ENCODE data around the gene TRIM6. TPM values are rescaled to one million over a fixed set of nuclear protein-coding genes. Genes with fewer than 3 reads are reported as not detected.

Gene TRIM6
- total RNA-seq, 6 experiments from 2014 or later: 0.29 to 2.0 (median 0.65) TPM

DNA sequence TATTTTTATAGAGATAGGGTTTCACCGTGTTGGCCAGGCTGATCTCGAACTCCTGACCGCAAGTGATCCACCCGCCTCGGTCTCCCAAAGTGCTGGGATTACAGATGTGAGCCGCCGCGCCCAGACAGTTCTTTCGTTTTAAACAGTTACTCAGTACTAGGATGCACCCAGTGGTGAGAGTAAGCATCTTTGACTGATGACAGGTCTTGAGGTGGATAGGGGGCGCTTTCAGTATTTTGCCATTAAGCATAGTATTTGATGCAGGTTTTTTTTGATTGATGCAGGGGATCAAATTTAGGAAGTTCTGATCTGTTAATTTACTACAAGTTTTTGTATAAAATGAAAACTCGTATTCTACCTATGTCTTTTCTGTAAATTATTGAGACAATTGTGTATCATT lies 15.2 kb downstream of the TRIM6 start:
- 86% methylated on average over 11 of the region's 11 CpGs for WGBS (ENCODE audit: insufficient coverage, low coverage, low lambda C conversion rate, missing lambda C conversion rate)
- no peak overlapping the region for H3K4me3 ChIP-seq
- H3K36me3 ChIP-seq: no peaks in the 10 kb centered on the region
- H3K9me3 ChIP-seq: no peaks in the 10 kb centered on the region
- H3K27me3 ChIP-seq: no peaks in the 10 kb centered on the region
- H3K27ac ChIP-seq: no peak overlapping the region
- intact Hi-C loops (cut with DNase I): no loop called here
- no peak for TF ChIP-seq POLR2A (IDR thresholded peaks at IDR 0.05)
- TF ChIP-seq, protein P1, sequence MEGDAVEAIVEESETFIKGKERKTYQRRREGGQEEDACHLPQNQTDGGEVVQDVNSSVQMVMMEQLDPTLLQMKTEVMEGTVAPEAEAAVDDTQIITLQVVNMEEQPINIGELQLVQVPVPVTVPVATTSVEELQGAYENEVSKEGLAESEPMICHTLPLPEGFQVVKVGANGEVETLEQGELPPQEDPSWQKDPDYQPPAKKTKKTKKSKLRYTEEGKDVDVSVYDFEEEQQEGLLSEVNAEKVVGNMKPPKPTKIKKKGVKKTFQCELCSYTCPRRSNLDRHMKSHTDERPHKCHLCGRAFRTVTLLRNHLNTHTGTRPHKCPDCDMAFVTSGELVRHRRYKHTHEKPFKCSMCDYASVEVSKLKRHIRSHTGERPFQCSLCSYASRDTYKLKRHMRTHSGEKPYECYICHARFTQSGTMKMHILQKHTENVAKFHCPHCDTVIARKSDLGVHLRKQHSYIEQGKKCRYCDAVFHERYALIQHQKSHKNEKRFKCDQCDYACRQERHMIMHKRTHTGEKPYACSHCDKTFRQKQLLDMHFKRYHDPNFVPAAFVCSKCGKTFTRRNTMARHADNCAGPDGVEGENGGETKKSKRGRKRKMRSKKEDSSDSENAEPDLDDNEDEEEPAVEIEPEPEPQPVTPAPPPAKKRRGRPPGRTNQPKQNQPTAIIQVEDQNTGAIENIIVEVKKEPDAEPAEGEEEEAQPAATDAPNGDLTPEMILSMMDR (IDR thresholded peaks at IDR 0.05): no peak
- ATAC-seq (no peak), DNase-seq (no peak)
- H3K4me1 ChIP-seq: no peaks in the 10 kb centered on the region

DNA sequence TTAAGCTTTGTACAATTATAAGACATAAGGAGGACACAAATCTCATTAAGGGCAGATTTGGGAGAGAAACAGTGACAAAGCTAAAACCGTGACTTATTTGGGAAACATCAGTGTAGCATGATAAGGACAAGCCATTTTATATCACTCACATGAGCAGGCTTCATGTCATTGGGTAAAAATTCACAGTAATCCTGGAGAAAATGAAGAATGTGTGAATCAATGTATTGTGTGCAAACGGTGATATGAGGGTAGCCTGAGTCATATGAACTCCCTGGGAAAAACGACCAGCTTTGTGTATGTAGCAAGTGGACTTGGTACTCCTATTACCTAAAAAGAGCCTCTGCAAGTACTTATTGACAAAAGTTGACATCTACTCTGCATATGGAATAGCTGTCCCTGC lies 22.4 kb downstream of the TRIM6 start:
- no peaks in the 10 kb centered on the region for H3K27me3 ChIP-seq
- TF ChIP-seq, protein P1 (IDR thresholded peaks at IDR 0.05): no peak
- TF ChIP-seq POLR2A (IDR thresholded peaks at IDR 0.05): no peak
- no peaks in the 10 kb centered on the region for H3K9me3 ChIP-seq
- no peak overlapping the region for H3K27ac ChIP-seq
- no peaks in the 10 kb centered on the region for H3K36me3 ChIP-seq
- H3K4me3 ChIP-seq: no peak overlapping the region
- DNase-seq (no peak), ATAC-seq (no peak)
- 81% methylated on average over 3 of the region's 3 CpGs for WGBS (ENCODE audit: insufficient coverage, low coverage, low lambda C conversion rate, missing lambda C conversion rate)
- intact Hi-C loops (cut with DNase I): no loop called here
- peaks cover 0 to 26% (median 1%) of the 10 kb centered on the region in 4 donors for H3K4me1 ChIP-seq

DNA sequence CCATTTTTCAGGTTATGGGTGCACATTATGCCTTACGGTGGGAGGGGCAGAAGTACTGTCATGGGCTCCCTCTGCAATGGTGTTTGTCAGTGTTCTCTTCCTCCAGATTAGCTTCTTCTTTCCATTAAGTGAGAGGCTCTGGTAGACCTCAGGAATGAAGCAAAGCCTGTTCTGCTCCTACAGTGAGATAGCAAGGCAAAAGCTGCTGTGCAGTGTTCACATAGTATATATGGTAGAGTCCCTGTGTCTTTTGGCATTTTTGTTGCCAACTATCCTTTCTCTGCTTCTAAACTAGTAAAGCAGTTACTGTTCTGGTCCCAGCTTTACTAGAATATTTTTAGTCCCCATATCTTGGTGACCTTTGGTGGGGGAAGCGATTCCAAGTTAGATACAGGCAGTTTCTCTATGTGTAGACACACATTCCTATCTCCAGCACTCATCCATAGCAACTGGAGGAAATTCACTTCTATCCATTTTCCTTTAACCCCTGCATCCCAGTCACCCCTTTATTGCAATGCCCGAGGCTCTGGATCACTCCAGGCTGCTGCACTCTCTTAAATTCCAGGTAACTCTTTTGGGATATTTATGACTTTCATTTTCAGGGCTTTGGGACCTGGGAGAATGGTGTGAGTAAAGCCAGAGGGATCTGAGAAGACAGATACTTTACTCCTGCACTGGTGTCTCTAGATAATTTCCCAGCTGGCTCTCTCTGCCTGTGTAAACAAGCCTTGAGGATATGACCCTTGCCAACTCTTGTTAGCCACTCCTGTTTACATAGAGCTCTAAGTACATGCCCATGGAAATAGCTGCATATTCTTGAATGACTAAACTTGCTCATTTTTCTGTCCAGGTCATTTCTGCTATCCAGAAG lies 24.4 kb downstream of the TRIM6 start:
- 58% methylated on average over 3 of the region's 3 CpGs for WGBS (ENCODE audit: insufficient coverage, low coverage, low lambda C conversion rate, missing lambda C conversion rate)
- no peak for DNase-seq
- TF ChIP-seq, protein P1 (IDR thresholded peaks at IDR 0.05): no peak
- no peak for TF ChIP-seq POLR2A (IDR thresholded peaks at IDR 0.05)
- H3K4me1 ChIP-seq: peaks cover 0 to 40% (median 2%) of the 10 kb centered on the region in 4 donors
- peak; percentile 62 to 72 (median 64) for ATAC-seq
- H3K36me3 ChIP-seq: no peaks in the 10 kb centered on the region
- intact Hi-C loops (cut with DNase I): no loop called here
- H3K27ac ChIP-seq: no peak overlapping the region
- H3K27me3 ChIP-seq: no peaks in the 10 kb centered on the region
- H3K9me3 ChIP-seq: no peaks in the 10 kb centered on the region
- no peak overlapping the region for H3K4me3 ChIP-seq

DNA sequence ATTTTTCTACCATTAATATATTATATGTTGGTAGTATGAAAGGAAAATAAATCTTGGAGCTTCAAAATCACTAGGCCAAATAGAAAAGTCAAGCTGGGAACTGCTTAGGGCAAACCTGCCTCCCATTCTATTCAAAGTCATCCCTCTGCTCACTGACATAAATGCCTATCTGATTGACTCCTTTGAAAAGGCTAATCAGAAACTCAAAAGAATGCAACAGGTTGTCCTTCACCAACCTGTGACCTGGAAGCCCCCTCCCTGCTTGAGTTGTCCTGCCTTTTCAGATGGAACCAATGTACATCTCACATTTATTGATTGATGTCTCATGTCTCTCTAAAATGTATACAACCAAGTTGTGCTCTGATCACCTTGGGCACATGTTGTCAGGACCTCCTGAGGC lies 25.1 kb downstream of the TRIM6 start:
- DNase-seq (no peak), ATAC-seq (no peak)
- TF ChIP-seq, protein P1 (IDR thresholded peaks at IDR 0.05): no peak
- no peak for TF ChIP-seq POLR2A (IDR thresholded peaks at IDR 0.05)
- Histone ChIP-seq H3K27ac (no peak overlapping the region), H3K9me3 (no peaks in the 10 kb centered on the region), H3K27me3 (no peaks in the 10 kb centered on the region), H3K4me1 (peaks cover 0 to 40% (median 2%) of the 10 kb centered on the region in 4 donors), H3K4me3 (no peak overlapping the region), H3K36me3 (no peaks in the 10 kb centered on the region)
- intact Hi-C loops (cut with DNase I): no loop called here
